ENCODE results near the gene FAM151A.

The FAM151A gene

DNA sequence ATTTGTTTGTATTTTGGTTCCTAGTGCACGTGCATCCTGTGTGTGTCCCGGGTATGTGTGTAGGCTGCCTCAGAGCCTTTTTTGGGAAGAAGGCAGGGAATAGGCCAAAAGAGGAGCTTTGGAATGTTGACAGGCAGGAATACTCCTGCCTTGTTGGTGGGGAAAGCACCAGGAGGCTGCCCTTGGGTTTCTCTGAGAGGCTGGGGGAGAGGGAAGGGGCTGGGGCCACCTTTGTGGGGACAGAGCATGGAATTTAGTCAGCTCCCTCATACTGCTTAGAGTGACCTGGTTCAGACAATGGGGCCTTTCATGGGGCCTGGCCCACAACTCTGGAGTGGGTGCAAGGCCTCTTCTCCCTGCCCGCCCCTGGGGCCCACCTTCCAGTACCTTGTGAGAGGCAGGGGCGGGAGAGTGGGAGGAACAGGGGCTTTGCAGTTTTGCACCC is 44.0 kb downstream of the FAM151A start:
- Histone ChIP-seq H3K9me3 (no peaks in the 10 kb centered on the region), H3K36me3 (no peaks in the 10 kb centered on the region), H3K4me1 (peaks cover 0 to 65% (median 40%) of the 10 kb centered on the region in 4 donors), H3K27me3 (no peaks in the 10 kb centered on the region), H3K4me3 (no peak overlapping the region), H3K27ac (peak overlapping the region; percentile 87 to 98)
- no peak for DNase-seq
- intact Hi-C loops (cut with DNase I; ENCODE audit: low total_unique reads): no loop called here
- TF ChIP-seq, protein P1, sequence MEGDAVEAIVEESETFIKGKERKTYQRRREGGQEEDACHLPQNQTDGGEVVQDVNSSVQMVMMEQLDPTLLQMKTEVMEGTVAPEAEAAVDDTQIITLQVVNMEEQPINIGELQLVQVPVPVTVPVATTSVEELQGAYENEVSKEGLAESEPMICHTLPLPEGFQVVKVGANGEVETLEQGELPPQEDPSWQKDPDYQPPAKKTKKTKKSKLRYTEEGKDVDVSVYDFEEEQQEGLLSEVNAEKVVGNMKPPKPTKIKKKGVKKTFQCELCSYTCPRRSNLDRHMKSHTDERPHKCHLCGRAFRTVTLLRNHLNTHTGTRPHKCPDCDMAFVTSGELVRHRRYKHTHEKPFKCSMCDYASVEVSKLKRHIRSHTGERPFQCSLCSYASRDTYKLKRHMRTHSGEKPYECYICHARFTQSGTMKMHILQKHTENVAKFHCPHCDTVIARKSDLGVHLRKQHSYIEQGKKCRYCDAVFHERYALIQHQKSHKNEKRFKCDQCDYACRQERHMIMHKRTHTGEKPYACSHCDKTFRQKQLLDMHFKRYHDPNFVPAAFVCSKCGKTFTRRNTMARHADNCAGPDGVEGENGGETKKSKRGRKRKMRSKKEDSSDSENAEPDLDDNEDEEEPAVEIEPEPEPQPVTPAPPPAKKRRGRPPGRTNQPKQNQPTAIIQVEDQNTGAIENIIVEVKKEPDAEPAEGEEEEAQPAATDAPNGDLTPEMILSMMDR (IDR thresholded peaks at IDR 0.05): no peak

DNA sequence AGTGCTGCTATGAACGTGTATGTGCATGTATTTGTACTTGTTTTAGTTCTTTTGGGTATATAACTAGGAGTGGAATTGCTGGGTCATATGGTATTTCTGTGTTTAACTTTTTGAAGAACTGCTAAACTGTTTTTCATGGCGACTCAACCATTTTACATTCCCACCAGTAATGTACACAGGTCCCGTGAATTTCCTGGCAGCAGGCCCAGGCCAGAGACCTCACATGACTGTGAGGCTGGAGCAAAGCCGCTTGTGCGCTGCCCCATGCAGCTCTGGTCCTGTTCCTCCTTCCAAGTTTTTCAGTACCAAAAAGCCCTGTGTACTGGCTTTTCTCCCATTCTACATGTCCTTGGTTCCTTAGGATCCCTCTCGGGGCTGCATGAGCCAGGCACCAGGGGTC is 45.7 kb downstream of the FAM151A start:
- DNase-seq: peak; percentile 87 to 94
- Histone ChIP-seq H3K27me3 (no peaks in the 10 kb centered on the region), H3K4me1 (peaks cover 0 to 59% (median 38%) of the 10 kb centered on the region in 4 donors), H3K4me3 (no peak overlapping the region), H3K9me3 (no peaks in the 10 kb centered on the region), H3K36me3 (no peaks in the 10 kb centered on the region), H3K27ac (peak overlapping the region; percentile 87 to 98)
- TF ChIP-seq, protein P1 (IDR thresholded peaks at IDR 0.05): no peak
- intact Hi-C loops (cut with DNase I; ENCODE audit: low total_unique reads): loop anchor here (2.0 kb wide), 1 partner anchor 25 kb away; no protein-coding TSS in a partner anchor

DNA sequence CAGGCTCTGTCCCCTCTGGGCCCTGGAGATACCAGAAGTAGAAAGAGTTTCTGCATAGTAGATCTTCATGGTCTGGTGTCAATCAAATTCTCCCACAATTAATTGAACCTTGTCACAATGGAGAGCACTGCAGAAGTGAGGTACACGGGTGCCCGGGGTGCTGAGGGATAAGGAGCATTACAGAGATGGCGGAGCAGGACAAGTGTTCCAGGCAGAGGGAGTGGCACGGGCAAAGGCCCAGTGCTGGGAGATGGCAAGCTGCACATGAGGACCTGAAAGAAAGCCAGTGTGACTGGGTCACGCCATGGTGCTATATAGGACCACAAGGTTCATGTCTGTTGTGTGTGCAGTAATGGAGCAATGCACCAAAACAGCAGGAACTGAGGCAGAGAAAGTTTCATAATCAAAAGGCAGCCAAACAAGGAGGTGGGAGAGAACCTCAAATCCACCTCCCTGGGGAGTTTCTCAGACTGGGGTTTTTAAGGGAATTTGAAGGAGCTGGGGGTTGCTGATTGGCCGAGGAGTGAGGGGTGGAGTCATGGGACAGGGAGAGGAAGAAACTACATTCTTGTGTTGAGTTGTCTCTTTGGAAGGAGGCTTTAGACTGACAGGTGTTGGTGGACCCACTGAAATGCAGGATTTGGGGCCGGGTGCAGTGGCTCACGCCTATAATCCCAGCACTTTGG is 47.6 kb downstream of the FAM151A start:
- H3K4me1 ChIP-seq: peaks cover 0 to 60% (median 34%) of the 10 kb centered on the region in 4 donors

DNA sequence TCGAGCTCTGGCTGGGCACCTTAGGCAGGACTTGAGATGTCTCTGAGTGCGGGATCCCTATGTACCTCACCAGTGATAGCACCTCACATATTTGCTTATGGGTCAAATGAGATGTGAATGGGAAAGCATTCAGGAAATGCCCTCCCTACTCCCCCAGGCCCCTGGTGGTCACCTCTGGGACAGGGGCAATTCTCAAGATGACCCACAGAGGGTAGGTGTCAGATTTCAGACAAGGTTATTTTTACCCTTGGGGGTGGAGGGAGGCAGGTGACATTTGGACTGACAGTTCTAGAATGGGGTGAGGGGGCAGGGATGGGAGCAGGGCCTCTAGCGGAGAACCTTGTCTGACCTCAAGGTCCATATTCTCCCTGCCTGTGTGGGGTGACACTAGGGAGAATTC is 48.2 kb downstream of the FAM151A start:
- TF ChIP-seq, protein P1 (IDR thresholded peaks at IDR 0.05): no peak
- intact Hi-C loops (cut with DNase I; ENCODE audit: low total_unique reads): no loop called here
- no peaks in the 10 kb centered on the region for H3K27me3 ChIP-seq
- DNase-seq: no peak
- no peak overlapping the region for H3K4me3 ChIP-seq
- no peaks in the 10 kb centered on the region for H3K36me3 ChIP-seq
- H3K27ac ChIP-seq: peak overlapping the region in 1 of 2 donors; percentile 98
- H3K4me1 ChIP-seq: peaks cover 0 to 60% (median 31%) of the 10 kb centered on the region in 4 donors
- H3K9me3 ChIP-seq: no peaks in the 10 kb centered on the region

More for the DNA sequence above, 47.6 kb downstream of the FAM151A start:
- H3K9me3 ChIP-seq: no peaks in the 10 kb centered on the region
- no peak overlapping the region for H3K4me3 ChIP-seq
- intact Hi-C loops (cut with DNase I; ENCODE audit: low total_unique reads): loop anchor here (2.0 kb wide), 1 partner anchor 23 kb away; no protein-coding TSS in a partner anchor
- H3K36me3 ChIP-seq: no peaks in the 10 kb centered on the region
- H3K27ac ChIP-seq: peak overlapping the region in 1 of 2 donors; percentile 98
- H3K27me3 ChIP-seq: no peaks in the 10 kb centered on the region
- TF ChIP-seq, protein P1 (IDR thresholded peaks at IDR 0.05): no peak
- DNase-seq: no peak

DNA sequence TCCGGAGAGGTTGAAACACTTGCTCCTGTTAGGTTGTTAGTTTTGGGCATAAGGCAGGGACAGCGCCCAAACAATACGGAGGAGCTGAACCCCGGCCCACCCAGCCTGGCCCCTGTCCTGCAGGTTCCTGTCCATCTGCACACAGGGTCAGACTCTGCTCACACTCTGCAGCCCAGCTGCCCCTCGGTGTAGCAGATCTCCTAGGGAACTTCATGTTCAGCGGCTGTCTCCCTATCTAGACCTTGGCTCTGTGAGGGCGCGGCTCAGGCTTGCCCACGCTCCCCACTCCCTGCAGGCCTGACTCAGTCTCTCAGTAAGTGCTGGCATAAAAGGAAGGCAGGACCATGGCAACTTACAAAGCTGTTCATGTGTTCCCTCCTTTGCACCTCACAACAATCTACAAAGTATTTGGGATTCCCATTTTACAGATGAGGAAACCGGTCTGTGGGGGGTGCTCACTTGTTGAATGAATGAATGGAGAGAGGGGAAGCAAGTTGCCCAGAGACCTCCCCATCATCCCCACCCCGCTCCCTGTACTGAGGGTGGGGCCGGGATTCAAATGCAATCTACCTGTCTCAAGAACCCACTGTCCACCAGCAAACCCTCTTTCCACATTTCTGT is 49.1 kb downstream of the FAM151A start:
- TF ChIP-seq, protein P1 (IDR thresholded peaks at IDR 0.05): no peak
- intact Hi-C loops (cut with DNase I; ENCODE audit: low total_unique reads): no loop called here
- Histone ChIP-seq H3K4me1 (peaks cover 0 to 60% (median 27%) of the 10 kb centered on the region in 4 donors), H3K27me3 (no peaks in the 10 kb centered on the region), H3K36me3 (no peaks in the 10 kb centered on the region), H3K27ac (no peak overlapping the region), H3K4me3 (no peak overlapping the region), H3K9me3 (no peaks in the 10 kb centered on the region)
- DNase-seq: no peak

All from tibial artery (tissue), 4 donors.